HFF-Myc (cell line): Measurements from ENCODE around the gene PHYKPL.

Experiments
- DNase-seq: peaks from one replicate; pipeline ENCODE4 v3.0.0-alpha.2; 2011; ENCODE audit warnings: low read depth; ENCODE audit errors: extremely low read depth
- H3K4me3 ChIP-seq: replicated peaks from 2 replicates; pipeline ENCODE4 v1.5.1; 2011; ENCODE audit warnings: low read depth, mild to moderate bottlenecking, control low read depth, low read length
- TF ChIP-seq, protein P1 (sequence below): IDR thresholded peaks from 2 replicates; pipeline ENCODE4 v1.5.1; 2012; ENCODE audit warnings: mild to moderate bottlenecking, low read depth, low read length, control low read depth; ENCODE audit errors: missing control alignments

PHYKPL gene

DNA sequence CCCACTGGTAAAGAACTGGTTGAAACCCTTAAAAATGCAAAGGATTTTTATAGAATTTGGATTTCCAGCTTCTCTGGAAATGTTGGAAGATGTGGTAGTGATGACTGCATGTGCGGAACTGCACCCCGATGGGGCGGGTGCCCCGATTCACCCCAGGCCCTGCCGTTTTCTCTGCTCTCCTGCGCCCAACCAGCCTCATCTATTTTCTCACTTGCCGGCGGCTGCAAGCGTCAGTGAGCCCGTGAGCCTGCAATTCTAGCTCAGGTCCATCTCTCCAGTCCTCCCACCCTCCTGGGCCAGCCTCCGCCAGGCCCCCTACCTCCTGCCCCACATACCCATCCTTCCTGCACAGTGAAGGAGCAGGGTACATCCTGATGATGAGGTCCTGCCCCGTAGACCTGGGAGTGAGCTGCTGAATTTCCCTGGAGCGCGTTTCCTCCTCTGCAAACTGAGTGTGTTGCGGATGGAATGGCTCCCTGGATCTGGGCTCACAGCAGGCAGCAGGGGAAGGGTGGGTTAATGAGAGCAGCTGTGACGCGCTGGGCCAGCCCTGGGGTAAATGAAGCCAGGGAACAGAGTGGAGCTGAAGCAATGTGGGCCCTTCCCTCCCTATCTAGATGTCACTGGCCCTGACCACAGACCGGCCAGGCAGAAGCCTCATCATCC lies 45.9 kb upstream of the PHYKPL start:
- TF ChIP-seq, protein P1, sequence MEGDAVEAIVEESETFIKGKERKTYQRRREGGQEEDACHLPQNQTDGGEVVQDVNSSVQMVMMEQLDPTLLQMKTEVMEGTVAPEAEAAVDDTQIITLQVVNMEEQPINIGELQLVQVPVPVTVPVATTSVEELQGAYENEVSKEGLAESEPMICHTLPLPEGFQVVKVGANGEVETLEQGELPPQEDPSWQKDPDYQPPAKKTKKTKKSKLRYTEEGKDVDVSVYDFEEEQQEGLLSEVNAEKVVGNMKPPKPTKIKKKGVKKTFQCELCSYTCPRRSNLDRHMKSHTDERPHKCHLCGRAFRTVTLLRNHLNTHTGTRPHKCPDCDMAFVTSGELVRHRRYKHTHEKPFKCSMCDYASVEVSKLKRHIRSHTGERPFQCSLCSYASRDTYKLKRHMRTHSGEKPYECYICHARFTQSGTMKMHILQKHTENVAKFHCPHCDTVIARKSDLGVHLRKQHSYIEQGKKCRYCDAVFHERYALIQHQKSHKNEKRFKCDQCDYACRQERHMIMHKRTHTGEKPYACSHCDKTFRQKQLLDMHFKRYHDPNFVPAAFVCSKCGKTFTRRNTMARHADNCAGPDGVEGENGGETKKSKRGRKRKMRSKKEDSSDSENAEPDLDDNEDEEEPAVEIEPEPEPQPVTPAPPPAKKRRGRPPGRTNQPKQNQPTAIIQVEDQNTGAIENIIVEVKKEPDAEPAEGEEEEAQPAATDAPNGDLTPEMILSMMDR: no peak
- no peak overlapping the region for H3K4me3 ChIP-seq
- no peak for DNase-seq

DNA sequence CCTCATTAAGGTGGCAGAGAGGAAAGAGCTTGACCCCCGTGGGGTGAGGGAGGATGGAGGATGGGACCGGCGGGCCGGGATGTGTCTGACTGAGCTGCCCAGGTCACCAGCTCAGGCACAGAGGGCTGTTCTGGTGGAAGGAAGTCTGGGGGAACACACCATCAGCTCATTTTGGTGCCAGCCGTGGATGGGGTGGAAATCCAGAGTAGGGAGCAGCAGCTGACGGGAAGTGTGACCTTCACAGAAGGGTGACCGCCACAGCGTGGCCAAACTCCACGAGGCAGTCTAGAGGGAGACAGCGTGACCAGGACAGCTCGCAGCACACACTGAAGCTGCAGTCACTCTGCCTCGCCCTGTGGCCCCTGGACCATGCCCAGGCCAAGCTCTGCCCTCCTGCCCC lies 45.3 kb upstream of the PHYKPL start:
- no peak overlapping the region for H3K4me3 ChIP-seq
- TF ChIP-seq, protein P1: no peak
- no peak for DNase-seq

DNA sequence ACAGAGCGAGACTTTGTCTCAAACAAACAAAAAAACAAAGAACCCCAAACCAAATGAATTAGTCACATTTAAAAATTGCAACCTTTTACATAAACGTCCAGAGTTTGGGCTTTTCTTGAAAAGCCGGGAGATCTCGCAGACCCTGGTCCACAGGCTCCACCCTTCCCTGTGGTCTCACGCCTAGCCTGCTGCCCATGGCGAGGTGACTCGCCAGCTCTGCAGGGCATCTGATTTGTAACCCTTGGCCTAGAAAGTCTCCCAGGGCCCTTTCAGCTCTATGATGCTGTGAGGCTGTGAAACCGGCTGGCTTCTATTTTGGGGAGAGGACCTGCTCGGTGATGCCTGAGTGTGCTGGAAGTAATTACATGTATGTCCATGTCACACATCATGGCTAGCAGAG lies 44.7 kb upstream of the PHYKPL start:
- TF ChIP-seq, protein P1: no peak
- no peak overlapping the region for H3K4me3 ChIP-seq
- DNase-seq: no peak

DNA sequence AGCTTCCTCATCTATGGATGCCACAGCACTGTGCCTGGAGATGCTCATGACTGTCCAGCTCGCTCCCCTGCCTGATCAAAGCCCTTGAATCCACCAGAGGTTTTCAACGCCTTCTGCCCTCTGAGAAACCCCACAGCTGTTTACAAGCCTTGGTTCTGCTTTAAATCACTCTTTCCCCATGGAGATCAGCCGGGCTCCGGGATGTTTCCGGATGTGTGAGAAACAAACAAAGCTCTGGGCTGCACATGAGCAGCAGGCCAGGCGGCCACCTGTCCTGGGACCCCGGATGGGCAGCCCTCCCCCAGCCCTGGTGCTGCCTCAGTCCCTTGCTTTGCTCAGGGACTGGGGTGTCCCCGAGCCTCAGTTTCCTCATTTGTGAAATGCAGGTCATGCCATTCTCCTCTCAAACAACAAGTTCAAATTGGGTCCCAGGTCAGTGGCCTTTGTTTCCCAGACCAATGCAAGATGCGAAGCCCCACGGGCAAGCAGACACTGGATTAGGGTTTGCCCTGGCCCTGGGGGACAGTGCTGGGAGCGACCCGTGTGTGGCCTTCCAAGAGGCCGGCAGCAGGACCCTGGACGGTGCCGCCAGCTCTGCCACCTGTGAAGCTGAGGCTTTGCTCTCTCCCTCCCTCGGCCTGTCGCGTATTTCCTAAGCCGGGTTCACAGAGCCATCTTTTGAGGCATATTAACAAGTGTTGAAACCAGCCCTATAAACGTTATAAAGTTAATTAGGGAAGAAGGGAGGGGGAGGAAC lies 42.4 kb upstream of the PHYKPL start:
- TF ChIP-seq, protein P1: no peak
- no peak overlapping the region for H3K4me3 ChIP-seq
- no peak for DNase-seq

DNA sequence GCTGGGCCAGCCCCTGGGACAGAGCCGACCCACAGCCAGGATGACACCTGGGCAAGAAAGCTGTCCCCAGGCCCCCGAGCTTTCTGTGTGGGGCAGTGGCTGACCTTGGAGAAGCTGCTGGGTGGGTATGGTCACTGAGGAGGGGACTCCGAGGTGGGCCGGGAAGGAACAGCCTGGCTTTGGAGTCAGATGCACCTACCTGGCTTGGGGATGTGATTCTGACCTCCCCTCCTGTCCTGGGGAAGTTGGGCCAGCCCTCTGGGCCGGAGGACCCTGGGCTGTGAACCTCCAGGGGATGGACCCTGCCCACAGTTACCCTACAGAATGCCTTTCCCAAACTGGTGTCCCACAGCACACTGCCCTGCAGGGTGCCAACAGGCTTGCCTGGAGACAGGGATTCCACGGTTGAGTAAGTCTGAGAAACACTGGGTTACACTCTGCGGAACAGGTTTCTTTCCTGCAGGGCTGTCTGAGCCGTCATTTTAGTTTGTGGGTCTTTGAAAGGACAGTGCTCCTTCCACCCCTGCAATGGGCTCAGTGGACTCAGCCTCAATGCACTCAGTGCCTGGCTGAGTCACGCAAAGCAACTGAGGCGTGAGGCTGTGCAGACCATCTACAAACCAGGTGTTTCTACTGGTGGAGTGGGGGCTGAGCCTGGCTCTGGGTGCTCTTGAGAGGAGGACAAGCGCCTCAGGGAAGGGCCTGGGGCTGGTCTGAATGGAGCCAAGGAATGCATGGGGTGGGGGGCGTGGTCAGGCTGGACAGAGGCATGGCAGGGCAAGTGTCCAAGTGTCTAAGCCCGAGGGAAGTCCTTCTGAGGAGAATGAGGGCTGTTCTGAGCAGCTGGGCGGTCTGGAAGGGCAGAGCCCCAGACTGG lies 41.3 kb upstream of the PHYKPL start:
- no peak overlapping the region for H3K4me3 ChIP-seq
- TF ChIP-seq, protein P1: no peak
- DNase-seq: no peak

DNA sequence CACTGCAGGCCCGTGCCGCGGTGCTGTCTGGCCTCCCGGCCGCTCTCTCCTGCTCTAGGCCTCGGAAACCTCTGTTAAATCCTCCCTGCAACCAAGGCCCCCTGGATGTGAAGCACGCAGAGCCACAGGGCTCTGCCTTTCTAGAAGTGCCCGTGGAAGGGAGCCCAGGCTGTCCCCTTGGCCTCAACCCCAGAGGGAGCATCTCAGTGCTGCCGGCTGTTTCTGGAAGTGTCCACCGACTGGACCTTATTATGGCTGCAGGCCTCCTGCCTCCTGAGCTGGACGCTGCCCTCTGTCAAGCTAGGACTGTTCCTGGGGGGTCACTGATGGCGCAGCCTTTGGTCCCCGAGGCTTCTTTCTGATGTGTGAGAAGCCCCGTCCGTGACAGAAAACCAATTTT lies 40.4 kb upstream of the PHYKPL start:
- H3K4me3 ChIP-seq: no peak overlapping the region
- DNase-seq: no peak
- TF ChIP-seq, protein P1: no peak
